GM18519 (cell line): ENCODE data around the gene ZNF597.
A peak's percentile ranks its signal among the peaks of the same experiment; 100 is the strongest.

Experiments used
- ATAC-seq: cut with Tn5 transposase; IDR thresholded peaks from one replicate; pipeline ENCODE4 v1.9.1; 2021; ENCODE audit warnings: mild to moderate bottlenecking, moderate library complexity; ENCODE audit not compliant: unreplicated experiment, low FRiP score

The ZNF597 gene, protein sequence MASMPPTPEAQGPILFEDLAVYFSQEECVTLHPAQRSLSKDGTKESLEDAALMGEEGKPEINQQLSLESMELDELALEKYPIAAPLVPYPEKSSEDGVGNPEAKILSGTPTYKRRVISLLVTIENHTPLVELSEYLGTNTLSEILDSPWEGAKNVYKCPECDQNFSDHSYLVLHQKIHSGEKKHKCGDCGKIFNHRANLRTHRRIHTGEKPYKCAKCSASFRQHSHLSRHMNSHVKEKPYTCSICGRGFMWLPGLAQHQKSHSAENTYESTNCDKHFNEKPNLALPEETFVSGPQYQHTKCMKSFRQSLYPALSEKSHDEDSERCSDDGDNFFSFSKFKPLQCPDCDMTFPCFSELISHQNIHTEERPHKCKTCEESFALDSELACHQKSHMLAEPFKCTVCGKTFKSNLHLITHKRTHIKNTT

DNA sequence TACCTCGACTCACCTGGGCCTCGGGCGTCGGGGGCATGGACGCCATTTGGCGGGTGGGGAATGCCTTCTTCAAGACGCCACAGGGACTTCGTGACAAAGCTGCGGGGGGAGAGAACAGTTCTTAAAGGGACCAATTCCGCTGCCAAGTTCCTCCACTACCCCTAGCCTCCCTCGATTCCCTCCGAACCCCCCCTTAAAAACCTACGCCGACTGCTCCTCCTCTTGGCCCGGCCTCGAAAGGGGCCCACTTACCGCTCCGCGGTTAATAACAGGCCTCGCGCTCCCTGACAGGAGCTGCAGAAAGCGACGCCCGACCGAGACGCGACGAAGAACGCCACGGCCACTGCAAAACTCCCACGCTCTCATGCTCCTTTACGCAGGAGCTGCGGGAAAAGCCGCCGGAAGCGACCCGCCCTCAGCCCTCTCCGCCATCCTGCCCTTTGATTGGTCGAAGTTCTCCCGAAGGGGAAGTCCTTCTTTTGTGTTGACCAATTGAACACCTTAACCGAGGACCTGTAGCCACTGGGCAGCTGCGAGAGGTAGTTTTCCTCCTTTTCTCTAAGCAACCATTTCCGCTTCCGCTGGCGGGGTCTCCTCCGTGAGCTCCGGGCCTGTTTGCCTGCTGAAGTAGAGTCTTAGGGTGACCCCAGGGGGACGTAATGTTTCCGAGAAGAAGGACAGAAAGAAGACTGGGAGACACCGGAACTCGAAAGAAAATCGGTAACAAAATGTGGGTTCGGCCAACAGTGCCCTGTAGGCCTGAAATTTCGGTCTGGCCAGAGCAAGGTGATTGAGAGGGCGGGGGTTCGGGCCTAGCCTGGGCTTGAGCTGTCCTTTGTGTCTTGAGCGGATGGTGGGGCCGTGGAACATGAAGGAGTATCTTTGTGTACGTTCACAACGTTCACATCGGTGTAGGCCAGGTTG lies at the start of gene ZNF597, which contains the start of gene NAA60:
ZNF597 (minus strand) TSS at position 397 of the 924 bp plus-strand sequence; CDS start at position 46, 351 bp downstream.
NAA60 (plus strand) TSS at position 573 of the 924 bp plus-strand sequence. CDS start 32,548 bp downstream, outside the sequence.
- peak; percentile 74 for ATAC-seq

DNA sequence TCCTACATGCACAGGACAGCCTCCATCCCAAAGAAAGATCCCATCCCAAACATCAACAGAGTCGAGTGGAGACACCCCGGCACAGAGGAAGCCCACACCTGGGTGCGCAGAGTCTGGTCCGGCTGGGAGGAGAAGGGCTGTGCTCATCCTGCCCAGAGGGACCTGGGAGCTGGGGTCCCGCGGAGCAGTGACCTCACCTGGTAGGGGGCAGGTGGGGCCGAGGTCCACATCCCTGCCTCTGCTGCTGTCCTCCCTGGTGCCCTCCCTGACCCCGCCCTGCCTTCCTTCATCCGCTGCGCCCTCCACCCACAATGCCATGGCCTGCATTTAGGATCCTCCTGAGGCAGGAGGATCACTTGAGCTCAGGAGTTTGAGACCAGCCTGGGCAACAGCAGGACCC lies 49.1 kb upstream of the ZNF597 start:
- no peak for ATAC-seq

DNA sequence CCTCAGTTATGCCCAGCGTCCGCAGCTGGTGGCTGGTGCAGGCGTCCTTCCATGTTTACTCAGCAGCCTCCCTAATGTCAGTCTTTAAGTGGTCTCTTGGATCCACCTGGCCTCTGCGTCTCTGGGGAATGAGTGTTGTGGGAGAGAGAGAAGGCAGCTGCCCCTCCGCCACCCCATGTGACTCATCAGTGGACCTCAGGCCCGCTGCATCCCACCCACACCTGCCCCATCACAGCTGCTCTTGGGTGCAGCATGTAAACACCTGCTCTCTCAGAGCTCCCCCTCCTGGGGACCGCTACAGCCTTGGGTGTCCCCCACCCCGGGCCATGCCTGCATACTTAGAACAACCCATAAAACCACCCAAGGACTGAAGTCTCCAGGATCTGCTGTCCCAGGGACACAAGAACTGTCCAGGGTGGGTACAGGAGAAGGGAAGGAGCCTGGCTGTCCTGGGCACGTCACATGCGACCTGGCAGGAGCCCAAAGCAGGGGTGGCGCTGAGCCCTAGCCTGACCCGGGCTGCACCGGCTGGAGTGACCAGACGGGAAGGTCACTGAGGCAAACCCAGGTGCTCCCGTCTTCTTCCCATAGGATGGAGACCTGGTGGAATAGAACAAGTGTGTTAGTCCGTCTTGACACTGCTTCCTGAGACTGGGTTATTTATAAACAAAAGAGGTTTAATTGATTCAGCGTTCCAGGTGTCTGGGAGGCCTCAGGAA lies 47.8 kb upstream of the ZNF597 start:
- no peak for ATAC-seq

DNA sequence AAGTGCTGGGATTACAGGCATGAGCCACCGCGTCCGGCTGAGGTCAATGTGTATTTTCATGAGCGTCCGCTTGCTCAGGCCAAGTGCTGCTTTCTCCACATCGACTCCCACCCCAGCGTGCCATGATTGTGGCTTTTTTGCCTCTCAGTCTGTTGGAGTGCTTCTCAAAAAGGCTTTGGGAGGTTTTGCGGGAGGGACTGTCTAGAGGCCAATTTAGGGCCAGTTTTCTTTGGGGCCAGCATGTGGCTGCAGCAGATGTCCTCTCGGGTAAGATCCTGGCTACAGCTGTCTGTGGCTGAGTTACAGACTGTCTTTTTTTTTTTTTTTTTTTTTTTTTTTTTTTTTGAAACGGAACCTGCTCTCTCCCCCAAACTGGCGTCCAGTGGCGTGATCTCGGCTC lies 45.5 kb upstream of the ZNF597 start:
- ATAC-seq = no peak

DNA sequence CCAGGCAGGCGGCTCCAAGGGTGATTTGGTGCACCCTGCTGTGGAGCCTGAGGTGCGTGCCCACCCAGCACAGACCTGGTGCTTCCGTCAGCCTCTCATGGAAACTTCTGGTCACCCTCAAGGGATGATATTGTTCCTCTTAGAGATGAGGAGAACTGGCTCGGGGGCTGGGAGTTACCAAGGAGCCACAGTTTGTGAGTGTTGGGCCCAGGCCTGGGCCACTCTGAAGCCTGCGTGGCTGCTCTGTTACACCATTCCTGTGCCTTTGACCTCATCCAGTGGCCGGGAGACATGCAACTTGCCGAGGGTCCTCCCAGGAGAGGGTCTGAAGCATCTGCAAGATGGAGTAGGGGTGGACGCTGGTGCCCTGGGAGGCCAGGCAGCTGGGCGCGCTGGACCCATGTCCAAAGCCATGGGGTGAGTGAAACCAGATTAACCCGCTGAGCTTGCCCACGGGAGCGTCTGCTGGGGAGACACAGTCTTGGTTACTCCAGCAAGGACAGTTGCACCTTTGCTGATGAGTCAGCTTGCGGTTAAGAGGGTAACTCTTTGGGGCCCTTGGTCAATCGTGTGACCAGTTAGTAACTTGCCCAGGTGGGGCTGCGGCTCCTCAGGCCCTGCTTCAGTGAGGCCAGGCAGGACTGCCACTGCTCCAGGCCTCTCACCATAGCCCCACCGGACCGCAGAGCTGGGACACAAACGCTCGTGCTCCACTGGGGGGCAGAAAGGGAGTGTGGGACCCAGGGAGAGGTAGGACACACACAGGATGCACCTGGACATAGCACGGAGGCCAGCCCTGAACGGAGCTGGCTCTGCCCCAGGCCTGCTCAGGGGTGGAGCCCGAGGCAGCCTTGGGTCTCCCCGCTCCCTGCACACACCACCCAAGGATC lies 44.5 kb upstream of the ZNF597 start:
- ATAC-seq = no peak

DNA sequence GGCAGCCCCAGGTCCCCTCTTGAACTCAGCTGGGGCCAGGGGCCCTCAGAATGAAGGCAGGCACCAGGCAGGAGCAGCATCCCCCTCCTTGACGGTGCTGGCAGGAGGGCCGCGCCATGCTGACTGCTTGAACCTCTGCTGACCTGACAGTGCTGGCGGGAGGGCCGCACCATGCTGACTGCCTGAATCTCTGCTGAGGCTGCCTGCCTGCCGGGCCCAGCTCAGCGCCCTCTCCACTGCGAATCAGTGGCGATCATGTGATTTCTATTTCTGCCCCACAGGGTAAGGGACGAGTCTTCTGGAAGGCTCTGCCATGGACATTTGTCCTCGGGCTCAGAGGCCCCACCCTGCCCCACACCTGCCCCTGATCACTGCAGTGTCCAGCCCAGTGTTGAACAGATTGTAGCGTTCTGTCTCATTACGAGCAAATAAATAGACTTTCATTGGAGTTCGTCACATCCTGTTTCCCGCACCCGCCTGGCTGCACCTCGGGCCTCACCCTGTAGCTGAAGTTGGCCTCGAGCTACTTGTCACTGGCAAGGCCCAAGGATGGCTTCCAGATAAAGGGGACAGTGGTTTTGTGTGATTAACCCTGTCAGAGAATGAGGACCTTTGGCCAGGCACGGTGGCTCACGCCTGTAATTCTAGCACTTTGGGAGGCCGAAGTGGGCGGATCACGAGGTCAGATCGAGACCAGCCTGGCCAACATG lies 43.4 kb upstream of the ZNF597 start:
- ATAC-seq = no peak

DNA sequence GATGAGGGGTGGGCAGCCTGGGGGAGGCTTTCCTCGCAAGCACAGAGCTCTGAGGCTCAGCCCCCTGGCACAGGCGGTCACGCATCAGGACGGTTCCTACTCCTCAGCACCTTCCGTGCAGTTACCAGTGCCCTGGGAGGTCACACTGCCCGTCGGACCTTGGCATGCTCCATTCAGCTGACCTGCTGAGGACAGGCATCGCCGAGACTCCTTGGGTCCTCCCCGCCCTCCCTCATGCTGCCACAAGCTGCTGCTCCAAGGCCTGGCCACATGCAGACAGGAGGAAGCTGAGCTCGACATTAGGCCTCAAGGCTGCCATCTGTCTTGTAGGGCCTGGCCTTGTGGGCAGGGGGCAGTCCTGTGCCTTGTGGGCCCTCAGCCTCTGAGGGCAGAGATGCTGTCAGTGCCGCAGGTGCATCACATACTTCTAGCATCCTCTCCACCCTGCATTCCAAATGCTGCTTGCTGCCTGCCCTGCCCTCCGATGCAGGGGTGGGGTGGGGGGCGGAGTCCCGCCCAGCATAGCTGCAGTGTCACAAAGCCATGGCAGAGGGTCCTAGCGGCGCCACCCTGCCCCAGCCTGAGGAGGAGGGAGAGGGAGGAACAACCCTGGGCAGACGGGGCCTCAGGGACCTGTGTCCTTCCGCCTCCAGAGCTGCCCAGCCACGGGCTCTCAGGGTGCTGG lies 42.7 kb upstream of the ZNF597 start:
- ATAC-seq = no peak

DNA sequence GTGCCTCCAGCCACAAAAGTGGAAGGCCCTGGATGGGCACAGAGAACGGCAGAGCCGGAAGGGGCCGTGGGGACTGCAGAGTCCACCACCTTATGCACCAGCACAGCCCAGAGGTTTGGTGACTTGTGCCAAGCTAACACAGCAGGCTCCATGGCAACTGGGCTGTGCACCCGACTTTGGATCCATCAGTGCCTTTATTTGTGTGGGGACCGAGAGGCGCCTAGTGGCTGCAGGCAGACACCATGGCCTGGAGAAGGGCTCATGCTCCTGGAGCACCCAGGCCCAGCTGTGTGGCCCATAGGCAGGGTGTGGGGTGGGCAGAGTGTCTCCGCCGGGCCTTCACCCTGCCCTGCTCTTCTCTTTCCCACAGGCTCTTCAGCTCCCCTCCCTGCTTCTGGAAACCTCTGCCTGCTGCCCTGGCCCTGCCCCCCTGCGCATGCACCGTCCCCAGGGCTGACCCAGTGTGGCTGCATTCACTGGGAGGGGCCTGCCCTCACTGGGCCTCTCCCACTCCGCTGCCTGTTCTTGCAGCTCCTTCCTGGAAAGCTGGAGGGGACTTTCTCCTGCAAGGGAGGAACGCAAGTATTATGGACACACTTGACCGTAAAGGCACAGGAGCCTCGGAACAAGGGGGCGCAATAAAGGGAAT lies 41.9 kb upstream of the ZNF597 start:
- no peak for ATAC-seq

DNA sequence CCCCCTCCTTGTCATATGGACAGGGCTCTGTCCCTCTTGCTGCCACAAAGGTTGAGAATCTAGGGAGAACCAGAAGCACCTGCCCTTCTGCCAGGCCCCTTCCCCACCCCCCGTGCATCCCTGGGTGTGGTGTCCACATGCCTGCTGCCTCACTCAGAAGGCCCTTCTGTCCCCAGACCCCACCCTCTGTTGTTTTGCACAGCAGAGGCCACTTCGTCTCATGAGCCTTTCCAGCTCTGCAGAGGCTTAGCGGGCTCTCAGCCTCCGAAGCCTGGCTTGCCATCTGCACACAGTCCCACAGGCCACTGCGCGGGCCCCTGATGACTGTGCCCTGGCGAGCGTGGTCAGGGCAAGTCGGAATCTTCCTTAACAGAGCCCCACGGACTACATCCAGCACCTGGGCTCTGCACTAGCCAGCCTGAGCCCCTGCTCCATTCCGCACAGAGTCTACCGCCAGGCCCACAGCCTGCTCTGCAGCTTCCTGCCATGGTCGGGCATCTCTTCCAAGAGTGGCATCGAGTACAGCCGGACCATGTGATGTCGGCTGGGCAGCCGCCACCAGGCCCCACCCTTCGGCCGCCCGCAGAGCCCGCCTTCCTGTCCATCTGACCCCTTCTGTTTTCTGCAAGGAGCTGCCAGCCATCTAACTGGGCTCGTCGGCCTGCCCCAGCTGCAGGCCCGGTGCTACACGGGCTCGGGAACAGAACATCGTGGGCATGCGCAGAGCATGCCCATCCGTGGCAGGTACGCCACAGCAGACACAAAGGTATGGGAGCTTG lies 41.2 kb upstream of the ZNF597 start:
- ATAC-seq = no peak

DNA sequence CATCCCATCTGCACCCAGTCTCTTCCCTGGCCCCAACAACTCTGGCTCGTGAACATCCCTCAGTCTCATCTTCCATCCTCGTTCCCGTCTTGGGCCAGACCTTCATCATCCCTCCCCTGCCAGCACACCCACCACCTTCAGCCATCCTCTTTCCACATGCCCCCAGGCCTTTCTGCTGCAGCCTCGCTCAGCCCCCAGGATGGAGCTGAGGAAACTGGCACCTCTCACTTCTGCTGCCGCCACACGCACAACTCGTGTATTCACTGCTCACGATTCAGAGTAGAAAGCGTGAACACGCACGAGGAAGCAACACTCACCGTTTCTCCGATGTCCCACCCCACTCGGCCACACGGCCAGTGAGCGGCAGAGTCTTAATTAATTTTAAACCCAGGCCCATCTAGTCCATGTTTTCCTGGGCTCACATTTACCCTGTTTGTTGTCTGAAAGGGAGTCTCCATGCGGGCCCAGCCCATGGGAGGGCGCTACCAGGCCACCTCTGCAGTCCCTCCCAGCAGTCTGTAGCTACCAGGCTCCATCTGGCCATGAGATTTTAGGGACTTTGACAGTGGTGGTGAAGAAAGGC lies 39.4 kb upstream of the ZNF597 start:
- no peak for ATAC-seq

DNA sequence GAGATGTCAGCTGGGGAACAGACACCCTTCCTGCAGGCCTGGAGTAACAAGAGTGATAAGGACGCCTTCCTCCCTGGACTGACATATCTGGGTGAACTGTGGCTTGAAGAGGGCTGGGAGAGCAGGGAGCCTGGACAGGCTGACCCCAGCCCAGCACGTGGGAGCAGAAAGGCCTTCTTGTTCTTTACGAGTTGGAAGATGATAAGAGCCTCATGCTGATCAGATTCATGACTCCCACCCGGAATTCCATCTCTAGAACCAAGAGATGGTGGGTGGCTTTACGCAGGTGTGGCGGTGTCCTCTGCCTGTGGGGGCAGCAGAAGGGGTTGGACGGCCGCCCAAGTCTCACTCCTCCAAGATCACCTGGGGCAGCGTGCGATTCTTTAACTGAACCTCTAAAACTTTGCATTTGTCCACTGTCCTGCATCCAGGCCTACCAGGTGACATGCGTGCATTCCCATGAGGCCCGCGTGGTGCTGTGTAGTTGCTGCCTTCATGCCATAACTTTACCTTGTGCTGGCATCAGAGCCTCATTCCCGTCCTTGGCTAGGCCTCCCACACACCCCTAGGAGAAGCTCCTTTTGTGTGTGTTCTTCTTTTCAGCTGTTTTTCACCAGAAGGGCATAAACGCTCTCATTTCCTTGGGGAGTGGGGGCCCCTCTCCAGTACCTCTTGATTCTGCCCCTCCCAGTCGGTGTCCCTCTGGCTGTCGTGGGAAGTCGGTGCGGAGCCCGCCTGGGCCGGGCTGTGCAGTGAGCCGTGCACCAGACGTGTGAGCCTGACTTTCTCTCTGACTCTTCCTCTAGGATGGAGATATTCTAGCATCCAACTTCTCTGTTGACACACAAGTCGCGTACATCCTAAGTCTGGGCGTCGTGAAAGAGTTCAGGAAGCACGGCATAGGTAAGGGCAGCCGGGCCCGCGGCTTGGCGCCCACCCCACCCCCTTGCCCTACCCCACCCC lies 38.7 kb upstream of the ZNF597 start:
- no peak for ATAC-seq

DNA sequence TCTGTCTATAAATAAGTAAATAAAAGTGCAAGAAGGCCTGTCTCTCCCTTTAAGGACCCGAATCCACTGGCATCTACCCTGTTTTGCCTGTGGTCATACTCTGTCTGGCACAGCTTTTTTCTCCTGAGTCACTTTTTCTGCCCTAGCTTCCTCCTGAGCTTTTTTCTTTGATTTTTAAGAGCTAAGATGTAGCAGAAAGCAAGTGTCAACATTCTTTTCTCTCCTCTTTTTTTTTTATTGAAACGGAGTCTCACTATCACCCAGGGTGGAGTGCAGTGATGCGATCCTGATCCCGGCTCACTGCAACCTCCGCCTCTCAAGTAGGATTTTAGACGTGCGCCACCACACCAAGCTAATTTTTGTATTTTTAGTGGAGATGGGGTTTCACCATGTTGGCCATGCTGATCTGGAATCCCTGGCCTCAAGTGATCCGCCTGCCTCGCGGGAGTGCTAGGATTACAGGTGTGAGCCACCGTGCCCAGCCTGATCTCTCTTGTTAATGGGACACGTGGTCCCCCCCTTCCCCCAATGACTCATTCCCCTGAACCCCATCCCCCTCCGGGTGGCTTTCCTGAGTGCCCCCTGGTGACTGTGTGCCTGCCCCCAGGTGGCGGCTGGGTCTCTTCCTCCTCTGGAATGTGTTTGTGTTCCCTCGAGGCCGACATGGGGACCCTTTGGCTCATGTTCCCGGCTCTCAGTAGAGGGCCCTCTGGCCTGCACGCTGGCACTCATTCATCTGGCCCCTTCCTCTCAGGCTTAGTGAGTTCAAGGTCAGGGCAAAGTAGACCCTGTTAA lies 37.8 kb upstream of the ZNF597 start:
- ATAC-seq = no peak

DNA sequence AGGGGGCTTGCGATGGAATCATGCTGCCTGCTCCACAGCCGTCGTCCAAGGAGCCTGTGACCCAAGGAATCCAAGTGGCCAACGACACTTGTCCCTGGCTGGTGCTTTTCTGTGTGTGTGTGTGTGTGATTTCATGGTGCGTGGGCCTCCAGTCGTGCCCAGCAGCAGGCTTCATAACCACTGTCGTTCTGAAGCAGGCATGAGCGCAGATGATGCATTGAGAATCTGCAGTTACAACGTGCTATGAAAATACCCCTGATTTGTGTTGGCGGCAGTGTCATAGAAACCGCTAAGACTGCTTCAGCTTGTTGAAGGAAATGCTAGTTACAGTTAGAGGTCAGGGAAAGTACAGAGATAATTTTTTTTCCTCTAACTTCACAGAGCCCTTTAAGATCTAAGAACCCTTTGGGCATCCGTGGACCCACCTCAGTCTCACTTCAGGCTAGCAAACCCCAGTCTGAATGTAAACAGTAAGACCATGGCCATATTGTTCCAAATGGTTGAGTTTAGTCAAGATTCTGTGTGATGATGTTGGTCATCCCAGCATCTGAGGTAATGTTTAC lies 36.4 kb upstream of the ZNF597 start:
- no peak for ATAC-seq

DNA sequence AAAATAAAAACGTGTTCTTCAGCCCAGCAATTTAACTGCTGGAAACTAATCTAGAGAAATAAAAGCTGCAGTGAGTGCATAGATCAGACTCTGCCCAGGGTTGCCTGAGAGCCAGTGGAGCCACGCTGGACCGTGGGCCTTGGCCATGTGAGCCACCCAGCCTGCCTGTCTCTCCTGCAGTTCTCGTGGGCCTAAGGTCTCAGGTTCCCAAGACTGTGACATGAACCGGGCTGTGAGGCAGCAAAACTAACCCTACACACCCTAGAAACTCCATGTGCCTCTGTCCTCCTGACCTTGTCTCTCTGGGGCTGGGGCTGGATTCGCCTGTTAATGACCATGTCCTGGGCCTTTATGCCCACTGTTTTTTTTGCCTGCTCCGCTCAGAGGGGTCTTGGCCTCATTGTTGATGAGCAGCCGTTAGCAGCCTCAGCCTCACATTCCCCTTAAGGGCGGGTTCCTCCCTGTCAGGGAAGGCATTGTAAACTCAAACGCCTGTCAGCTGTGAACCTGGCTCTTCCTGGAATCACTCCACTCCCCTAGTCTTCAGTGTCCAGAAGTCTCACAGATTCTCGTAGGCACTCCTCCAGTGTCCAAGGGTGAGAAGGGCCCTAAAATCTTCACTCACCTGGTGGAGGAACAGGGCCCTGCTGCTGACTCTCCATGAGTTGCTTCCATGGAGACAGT lies 35.1 kb upstream of the ZNF597 start:
- no peak for ATAC-seq
